Cerebellar cortex (tissue), 1 donor: ENCODE measurements around the gene KSR1.
"Not testable (repeated sequence)": the region's sequence is repeated elsewhere in the genome, so short reads cannot be mapped to it uniquely, and the experiment has no call there.

Experiments used
- DNase-seq: peaks from one replicate; pipeline ENCODE4 v3.0.0-alpha.2; 2015; ENCODE audit warnings: low spot score

Gene KSR1

GRCh38 chr17:27610304-27610677, 154.0 kb downstream of the KSR1 start:
- DNase-seq: no peak

GRCh38 chr17:27612160-27612770, 156.0 kb downstream of the KSR1 start:
- DNase-seq: no peak

DNA sequence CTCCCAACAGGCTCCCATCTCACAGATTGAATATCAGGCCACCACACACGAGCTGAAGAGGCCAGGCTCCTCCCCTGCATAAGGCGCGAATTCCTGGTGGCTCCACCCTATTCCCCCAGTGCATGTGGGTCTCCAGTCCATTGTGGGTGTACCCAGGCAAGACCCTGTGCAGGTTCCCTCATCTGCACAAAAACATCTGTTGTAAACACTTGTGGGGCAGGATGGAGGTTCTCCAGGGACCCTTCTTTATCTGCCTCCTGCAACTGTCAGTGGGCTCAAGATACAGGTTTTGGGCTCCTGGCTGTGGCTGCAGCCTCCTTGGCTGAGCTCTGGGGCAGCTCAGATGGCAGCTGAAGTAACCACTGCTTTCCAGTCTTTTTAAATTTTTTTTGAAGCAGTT, 157.2 kb downstream of the KSR1 start:
- no peak for DNase-seq

GRCh38 chr17:27615121-27615520, 158.9 kb downstream of the KSR1 start:
- DNase-seq: no peak

DNA sequence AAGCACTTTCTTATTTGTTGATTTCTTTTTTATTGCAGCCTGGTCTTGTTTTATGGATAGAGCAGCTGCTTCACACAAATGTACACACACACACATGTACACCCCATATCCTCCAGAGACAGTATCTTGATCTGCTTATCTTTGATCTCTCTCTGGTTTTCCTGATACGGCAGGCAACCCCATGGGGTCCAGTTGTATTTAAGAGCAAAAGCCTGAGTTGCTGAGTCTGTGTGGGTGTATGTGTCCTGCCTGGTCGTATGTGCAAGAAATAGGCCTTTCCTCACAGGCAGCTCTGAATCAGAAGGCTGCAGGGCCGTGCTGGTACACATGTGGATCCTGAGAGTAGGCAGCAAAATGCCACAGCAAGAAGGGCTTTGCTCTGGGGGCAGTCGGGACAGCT, 160.2 kb downstream of the KSR1 start:
- no peak for DNase-seq

DNA sequence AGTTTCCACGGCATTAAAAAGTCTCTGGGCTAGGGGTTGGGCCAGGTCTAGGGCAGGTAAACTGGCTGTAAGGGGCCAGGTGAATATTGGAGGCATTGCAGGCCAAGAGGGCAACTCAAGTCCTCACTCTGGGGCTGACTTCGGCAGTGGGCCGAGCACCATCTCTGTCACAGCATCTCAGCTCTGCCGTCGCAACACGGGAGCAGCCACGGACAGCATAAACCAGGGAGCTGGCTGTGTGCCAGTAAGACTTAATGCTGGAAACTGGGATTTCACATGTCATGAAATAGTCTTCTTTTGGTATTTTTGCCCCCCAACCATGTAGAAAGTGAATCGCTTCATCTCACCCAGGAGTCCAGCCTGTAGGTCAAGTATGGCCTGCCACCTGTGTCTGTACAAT, 162.2 kb downstream of the KSR1 start:
- DNase-seq: no peak

DNA sequence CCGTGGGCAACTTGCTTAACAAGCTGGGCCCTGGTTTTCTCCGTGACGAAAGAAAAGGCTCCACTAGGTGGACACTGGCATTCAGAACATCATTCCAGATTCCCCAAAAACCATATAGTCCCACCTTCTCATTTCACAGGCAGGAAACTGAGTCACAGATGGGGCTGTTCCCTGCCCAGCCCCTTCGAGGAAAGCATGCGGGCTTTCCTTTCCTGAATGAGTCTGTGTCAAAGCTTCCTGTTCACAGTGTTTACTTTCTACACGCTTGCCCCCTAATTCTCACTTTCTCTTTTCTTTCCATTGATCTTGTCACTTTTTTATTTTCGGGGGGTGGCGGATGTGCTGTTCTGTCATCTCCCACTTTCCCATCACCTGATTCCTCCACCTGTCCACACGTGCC, 164.5 kb downstream of the KSR1 start:
- no peak for DNase-seq

- DNase-seq: no peak
Observed at GRCh38 chr17:27621536-27621935, 165.3 kb downstream of the KSR1 start.

GRCh38 chr17:27621942-27622559, 165.8 kb downstream of the KSR1 start:
- no peak for DNase-seq

DNA sequence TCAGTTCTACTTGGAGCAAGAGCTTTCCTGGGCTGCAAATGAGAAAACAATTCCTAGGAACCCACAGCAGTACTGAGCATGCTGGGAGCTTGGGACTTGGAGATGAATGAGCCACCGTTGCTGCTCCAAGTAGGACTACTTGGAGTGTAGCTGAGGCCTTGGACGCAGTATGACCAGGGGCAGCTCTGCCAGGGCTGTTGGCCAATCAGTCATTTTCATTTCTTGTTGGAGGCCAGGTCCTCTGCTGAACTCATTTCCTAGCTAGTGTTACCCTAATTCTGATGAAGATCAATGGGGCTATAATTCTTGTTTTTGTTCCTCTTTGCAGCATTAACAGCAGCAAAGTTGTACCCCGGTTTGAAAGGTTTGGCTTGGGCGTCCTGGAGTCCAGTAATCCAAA, 166.7 kb downstream of the KSR1 start:
- peak; percentile 9 for DNase-seq

- DNase-seq: no peak
Observed at GRCh38 chr17:27623614-27624013, 167.4 kb downstream of the KSR1 start.

DNA sequence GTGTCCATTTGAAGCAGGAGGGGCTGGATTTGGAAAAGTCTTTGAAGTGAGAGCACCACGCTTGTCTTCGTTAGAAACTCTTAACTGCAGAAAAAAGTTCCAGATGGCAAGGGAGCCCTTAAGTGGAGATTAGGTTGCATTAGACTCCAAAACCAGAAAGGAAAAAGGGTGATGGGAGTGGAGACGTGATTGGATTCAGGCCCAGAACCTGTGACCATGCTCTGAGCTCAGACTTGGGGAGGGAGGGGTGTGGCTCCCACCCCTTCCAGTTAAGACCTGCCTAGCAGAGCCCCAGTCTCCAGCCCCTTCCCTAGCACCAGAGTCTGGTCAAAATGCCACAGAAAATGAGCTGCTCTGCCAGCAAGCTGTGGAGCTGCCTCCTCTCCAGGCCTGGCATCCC, 168.3 kb downstream of the KSR1 start:
- DNase-seq: no peak

DNA sequence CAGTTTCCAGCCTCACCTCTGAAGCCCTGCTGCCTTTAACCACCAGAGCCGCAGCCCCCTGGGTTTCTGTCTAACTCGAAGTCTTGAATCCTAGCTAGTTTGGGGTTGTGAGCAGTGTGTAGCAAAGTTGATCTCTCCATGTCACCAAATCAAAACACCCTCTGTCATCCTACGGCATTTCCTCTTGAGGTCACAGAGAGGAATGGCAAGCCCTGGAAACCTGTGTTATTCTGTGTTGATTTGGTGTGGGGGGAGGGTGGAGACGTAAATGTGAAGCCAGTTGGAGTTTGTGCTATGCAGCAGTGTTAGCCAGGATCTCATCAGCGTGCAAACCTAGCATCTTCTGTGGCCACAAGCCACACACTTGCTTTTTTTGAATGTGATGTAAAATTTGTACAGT, 169.6 kb downstream of the KSR1 start:
- no peak for DNase-seq

GRCh38 chr17:27627514-27627913, 171.3 kb downstream of the KSR1 start:
- no peak for DNase-seq

DNA sequence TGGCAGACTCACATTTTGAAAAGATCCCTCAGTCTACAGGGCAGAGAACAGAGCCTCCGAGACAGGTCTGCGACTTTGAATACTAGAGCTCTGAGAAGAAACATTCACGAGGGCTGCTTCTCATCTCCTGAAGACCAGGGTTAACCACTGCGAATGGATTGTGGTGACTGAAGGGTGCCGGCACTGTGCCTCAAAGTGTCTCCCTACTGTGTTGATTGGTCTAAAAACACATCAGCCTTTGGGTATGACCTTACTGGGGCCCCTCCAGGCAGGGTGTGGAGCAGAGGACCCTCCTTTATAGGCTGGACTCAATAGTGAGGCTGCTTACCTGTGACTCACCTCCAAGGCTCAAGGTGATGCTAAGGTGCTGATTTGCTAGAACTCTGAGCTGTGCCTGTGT, 172.1 kb downstream of the KSR1 start:
- DNase-seq: no peak

GRCh38 chr17:27629260-27629659, 173.0 kb downstream of the KSR1 start:
- DNase-seq: not testable (repeated sequence)

DNA sequence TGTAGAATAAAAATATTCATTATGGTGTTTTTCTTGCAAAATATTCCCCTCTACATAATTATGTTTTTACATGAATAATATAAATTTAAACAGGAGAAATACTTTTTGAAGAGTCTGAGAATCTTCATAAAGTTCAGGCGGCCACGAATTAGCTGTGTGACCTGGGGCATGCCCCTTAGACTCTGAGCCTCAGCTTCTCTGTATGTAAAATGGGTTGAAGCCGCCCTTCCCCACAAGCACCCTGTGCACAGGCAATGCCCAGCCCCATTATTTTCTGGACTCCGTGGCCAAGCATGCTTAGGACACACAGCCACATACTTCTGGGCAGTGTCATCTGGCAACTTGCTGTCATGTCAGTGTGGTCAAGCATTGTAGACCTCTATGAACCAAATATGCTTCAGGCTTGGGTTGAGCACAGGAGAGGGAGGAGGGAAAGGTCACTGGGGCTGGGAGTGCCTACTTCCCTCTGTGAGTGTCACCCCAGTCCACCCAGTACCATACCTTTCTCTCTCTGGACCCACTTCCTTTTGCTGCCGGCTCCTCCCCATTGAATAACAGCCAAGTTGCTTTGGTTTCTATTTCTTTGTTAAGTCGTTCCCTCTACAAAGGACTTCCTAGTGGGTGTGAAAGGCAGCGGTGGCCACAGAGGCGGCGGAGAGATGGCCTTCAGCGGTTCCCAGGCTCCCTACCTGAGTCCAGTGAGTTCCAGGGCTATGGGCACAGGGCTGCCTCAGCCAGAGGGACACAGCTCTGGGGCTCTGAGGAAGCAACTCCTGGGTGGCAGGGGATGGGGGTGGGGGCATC, 174.6 kb downstream of the KSR1 start, which contains the start of gene LGALS9:
LGALS9 (plus strand) TSS at position 582 of the 804 bp plus-strand sequence; CDS start at position 660, 78 bp downstream.
- no peak for DNase-seq

DNA sequence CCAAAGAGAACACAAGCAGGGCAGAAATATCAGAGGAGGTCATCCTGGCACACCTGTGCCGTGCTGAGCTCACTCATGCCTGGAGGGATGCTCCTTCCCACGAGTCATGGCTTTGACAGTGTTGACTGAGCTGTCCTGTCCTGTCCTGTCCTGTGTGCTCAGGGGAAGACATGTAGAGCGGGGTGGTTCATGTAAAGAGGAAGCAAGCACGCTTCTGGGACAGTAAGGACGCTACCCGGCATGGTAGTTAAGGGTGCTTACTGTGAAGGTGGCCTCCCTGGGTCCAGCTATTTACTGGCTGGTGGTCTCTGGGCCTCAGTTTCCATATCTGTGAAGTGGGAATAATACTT, 175.1 kb downstream of the KSR1 start:
- DNase-seq: no peak

DNA sequence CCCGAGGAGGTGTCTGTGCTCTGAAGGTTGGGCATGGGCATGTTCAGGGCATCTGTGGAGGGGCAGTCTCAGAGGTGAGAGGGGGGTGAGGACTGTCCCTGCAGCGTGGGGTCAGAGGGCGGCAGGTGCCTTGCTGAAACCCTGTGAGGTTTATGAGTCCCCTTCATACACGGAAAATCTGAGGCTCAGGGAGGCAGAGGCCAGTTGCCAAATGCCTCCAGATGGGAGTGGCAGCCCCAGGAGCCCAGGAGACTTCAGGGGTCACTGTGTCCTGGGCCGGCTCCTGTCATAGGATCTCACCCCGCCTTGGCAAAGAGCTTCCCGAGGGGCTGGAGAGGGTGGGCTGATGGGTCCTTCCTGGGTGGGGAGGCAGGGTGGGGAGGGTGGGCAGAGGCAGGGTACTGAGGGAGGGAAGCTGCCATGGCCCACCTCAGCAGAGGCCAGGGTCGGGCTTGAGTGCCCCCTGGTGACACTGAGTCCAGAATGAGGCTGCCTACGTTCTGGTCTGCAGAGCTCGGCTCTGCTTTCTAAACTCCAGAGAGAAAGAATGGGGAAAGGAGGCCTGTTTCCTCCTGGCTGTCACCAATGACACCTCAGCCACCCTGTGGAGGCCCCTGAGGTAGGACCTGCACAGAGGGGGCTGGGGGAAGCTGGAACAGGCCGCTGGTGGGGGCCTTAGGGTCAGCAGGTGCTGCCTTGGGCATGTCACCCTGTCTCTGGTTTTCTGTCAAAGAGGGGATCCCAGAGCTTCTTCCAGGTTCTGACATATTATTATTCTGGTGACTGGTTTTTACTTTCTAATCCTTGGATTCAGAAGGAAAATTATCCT, 175.9 kb downstream of the KSR1 start:
- no peak for DNase-seq

DNA sequence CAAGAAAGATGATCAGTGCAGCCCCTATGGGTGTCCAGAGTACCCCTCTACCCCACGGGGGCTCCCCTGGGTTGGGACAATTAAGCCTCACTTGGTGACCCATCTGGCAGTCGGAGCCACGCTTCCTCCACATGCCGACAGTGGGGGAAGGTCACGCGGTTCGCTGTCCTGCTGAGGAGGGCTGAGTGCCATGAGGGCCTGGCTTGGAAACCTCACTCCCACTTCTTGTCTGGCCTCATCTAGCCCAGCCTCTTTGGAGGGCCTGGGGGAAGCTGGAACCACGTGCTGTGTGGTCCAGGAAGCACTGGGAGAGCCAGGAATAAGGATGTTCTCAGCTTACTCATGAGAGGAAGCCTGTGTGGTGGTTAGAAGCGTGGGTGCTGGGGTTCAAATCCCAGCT, 176.5 kb downstream of the KSR1 start:
- peak; percentile 14 for DNase-seq

DNA sequence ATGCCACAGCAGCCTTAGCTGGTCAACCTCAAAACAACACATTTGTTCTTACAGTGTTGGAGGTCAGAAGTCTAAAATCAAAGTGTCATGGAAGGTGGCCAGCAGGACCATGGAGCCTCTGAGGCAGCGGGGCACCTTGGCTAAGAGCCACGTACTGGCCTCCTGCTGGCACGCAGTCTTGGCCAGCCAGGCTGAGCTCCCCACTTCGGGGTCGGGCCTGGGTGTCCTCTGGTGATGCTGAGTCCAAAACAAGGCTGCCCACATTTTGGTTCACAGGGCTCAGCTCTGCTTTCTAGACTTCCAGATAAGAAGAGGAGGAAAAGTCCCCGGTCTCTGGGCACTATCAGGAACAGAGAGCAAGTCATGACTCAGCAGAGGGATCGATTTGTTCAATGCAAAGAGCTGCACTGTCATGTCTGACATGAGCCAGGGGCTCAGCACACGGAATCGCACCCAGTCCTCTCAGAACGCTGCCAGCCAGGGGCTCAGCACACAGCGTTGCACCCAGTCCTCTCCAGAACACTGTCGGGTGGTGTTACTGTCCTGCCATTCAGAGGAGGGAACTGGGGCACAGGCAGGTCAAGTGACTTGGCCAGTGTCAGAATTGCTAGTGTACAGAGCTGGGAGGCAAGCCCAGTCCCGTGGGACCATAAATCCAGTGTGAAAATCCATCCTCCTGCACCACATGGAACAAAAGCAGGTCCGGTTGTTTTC, 177.2 kb downstream of the KSR1 start:
- no peak for DNase-seq

DNA sequence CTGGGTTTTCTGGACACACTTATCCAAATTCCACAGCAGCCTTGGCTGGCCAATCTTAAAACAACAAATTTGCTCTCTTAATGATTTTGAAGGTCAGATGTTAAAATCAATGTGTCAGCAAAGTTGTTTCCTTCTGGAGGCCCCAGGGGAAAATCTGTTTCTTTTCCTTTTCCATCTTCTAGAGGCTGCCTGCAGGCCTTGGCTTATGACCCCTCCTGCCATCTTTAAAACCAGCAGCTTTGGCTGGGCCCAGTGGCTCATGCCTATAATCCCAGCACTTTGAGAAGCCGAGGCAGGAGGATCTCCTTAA, 177.7 kb downstream of the KSR1 start:
- no peak for DNase-seq
